DND-41 (cell line): ENCODE data around the gene FAM20B.

ENCODE experiments used
- ATAC-seq: fragments of 200-7000 bp; cut with Tn5 transposase; 3 replicates; pipeline ENCODE4 v1.9.1; 2021; ENCODE audit warnings: low read depth; ENCODE audit not compliant: insufficient read depth
- DNase-seq: peaks from one replicate; pipeline ENCODE4 v3.0.0-alpha.2; 2020
- H2AFZ ChIP-seq: 2 replicates; pipeline ENCODE4 v1.6.0; 2012; ENCODE audit warnings: low read depth, low read length
- H3K27ac ChIP-seq: 2 replicates; pipeline ENCODE4 v1.5.1; 2012; ENCODE audit warnings: low read length, inconsistent platforms
- H3K27me3 ChIP-seq: fragments of 200-600 bp; sonication (generic); 2 replicates; pipeline ENCODE4 v1.6.0; 2012; ENCODE audit warnings: low read length, mild to moderate bottlenecking, inconsistent platforms; ENCODE audit not compliant: insufficient read depth, poor library complexity
- H3K36me3 ChIP-seq: 2 replicates; pipeline ENCODE4 v1.5.1; 2012; ENCODE audit warnings: low read length, inconsistent platforms; ENCODE audit not compliant: insufficient read depth
- H3K4me1 ChIP-seq: 2 replicates; pipeline ENCODE4 v1.5.1; 2012; ENCODE audit warnings: mild to moderate bottlenecking, low read length; ENCODE audit not compliant: insufficient read depth
- H3K4me2 ChIP-seq: 2 replicates; pipeline ENCODE4 v1.6.0; 2012; ENCODE audit warnings: mild to moderate bottlenecking, moderate library complexity, low read length, inconsistent platforms; ENCODE audit not compliant: insufficient read depth
- H3K4me3 ChIP-seq, 2 experiments: fragments of 200-600 bp in 1 of 2; shearing (Covaris generic) in 1 of 2; 2 replicates each; pipeline ENCODE4 v1.5.1; 2012 to 2016; ENCODE audit warnings: inconsistent platforms in 2 of 2, low read length in 2 of 2, mild to moderate bottlenecking in 2 of 2, low read depth in 1 of 2, moderate library complexity in 1 of 2
- H3K79me2 ChIP-seq: 2 replicates; pipeline ENCODE4 v1.6.0; 2012; ENCODE audit warnings: low read length, inconsistent platforms; ENCODE audit not compliant: insufficient read depth
- H3K9ac ChIP-seq: 2 replicates; pipeline ENCODE4 v1.6.0; 2012; ENCODE audit warnings: low read depth, mild to moderate bottlenecking, inconsistent platforms, low read length, moderate library complexity
- H3K9me3 ChIP-seq: 2 replicates; pipeline ENCODE4 v1.5.1; 2012; ENCODE audit warnings: low read length, moderate library complexity, mild to moderate bottlenecking, inconsistent platforms; ENCODE audit not compliant: insufficient read depth, severe bottlenecking
- H4K20me1 ChIP-seq: 2 replicates; pipeline ENCODE4 v1.6.0; 2012; ENCODE audit warnings: low read length; ENCODE audit not compliant: insufficient read depth
- CTCF ChIP-seq: IDR thresholded peaks from 2 replicates; pipeline ENCODE4 v1.5.1; 2012; ENCODE audit warnings: borderline replicate concordance, low read length, moderate library complexity, mild to moderate bottlenecking; ENCODE audit not compliant: poor library complexity, severe bottlenecking; ENCODE audit errors: extremely low read depth
- EZH2 ChIP-seq: IDR thresholded peaks from 3 replicates; pipeline ENCODE4 v1.6.1; 2012; ENCODE audit warnings: borderline replicate concordance, low read depth, mild to moderate bottlenecking, moderate library complexity, low read length, inconsistent platforms; ENCODE audit not compliant: severe bottlenecking

FAM20B gene

GRCh38 chr1:179080866-179081686, 55.4 kb downstream of the FAM20B start:
- no peaks in the 10 kb centered on the region for H3K9me3 ChIP-seq
- peaks cover 39% of the 10 kb centered on the region for H3K79me2 ChIP-seq
- peaks cover 44% of the 10 kb centered on the region for H3K4me1 ChIP-seq
- peak overlapping the region; percentile 91 for H3K27ac ChIP-seq
- H3K36me3 ChIP-seq = peaks cover 22% of the 10 kb centered on the region
- H3K4me3 ChIP-seq = peak overlapping the region; percentile 90 to 91; a peak in 3 of 4 replicates
- H3K9ac ChIP-seq = peak overlapping the region; percentile 98
- ATAC-seq (peak; percentile 43; the same call in 2 of the 3 replicates), DNase-seq (no peak)
- peak overlapping the region; percentile 98 for H3K4me2 ChIP-seq
- H2AFZ ChIP-seq = peak overlapping the region; percentile 87
- peaks cover 22% of the 10 kb centered on the region for H4K20me1 ChIP-seq
- H3K27me3 ChIP-seq = no peaks in the 10 kb centered on the region
- TF ChIP-seq EZH2 (no peak), CTCF (no peak)

- peaks cover 23% of the 10 kb centered on the region for H4K20me1 ChIP-seq
- H3K9me3 ChIP-seq = no peaks in the 10 kb centered on the region
- peak within 1 kb of the TSS; percentile 90 to 91 for H3K4me3 ChIP-seq
- peaks cover 44% of the 10 kb centered on the region for H3K4me1 ChIP-seq
- peak within 1 kb of the TSS; percentile 98 for H3K4me2 ChIP-seq
- H3K79me2 ChIP-seq = peaks cover 44% of the 10 kb centered on the region
- no peaks in the 10 kb centered on the region for H3K27me3 ChIP-seq
- peaks cover 28% of the 10 kb centered on the region for H3K36me3 ChIP-seq
- H2AFZ ChIP-seq = peak within 1 kb of the TSS; percentile 87
- peak within 1 kb of the TSS; percentile 91 for H3K27ac ChIP-seq
- no peak for TF ChIP-seq EZH2
- no peak for TF ChIP-seq CTCF
- peak; percentile 89 for DNase-seq
- peak within 1 kb of the TSS; percentile 98 for H3K9ac ChIP-seq
- ATAC-seq = peak; percentile 90
These were observed 56.1 kb downstream of the FAM20B start, which contains the start of gene TOR3A for GRCh38 chr1:179081687-179082332. TOR3A (plus strand) TSS chr1:179082070; CDS start chr1:179082129, 59 bp downstream.

GRCh38 chr1:179082333-179082998, 56.8 kb downstream of the FAM20B start:
- Histone ChIP-seq H3K36me3 (peaks cover 34% of the 10 kb centered on the region), H2AFZ (peak overlapping the region; percentile 87), H3K4me3 (peak overlapping the region; percentile 90 to 91), H3K27me3 (no peaks in the 10 kb centered on the region), H3K79me2 (peaks cover 50% of the 10 kb centered on the region), H3K27ac (peak overlapping the region; percentile 91), H3K9ac (peak overlapping the region; percentile 98), H3K9me3 (no peaks in the 10 kb centered on the region), H3K4me2 (peak overlapping the region; percentile 98), H4K20me1 (peaks cover 23% of the 10 kb centered on the region), H3K4me1 (peaks cover 44% of the 10 kb centered on the region)
- no peak for TF ChIP-seq CTCF
- no peak for TF ChIP-seq EZH2
- ATAC-seq (peak; percentile 27), DNase-seq (peak; percentile 43)
